Endothelial cell of umbilical vein (primary cell): ENCODE results near the gene SLC7A8. TPM values are rescaled to one million over a fixed set of nuclear protein-coding genes. Genes with fewer than 3 reads are reported as not detected.

ENCODE experiments used
- BruUV-seq: library from RNA; stranded (reverse); fragments of 400-500 nt; replicated peaks from 2 replicates; lab custom pipeline; 2021; lab: Mats Ljungman, UMichigan
- CTCF ChIA-PET: fragments of 300-600, 350-600 bp; sonication (Branson Sonifier 250); formaldehyde crosslinking; loops from one replicate; lab custom pipeline; 2021; ENCODE audit warnings: antibody characterized with exemption, inconsistent platforms; lab: Charles Lee
- POLR2A ChIA-PET: fragments of 300-600, 350-600 bp; sonication (Branson Sonifier 250); formaldehyde crosslinking; loops from one replicate; lab custom pipeline; 2021; ENCODE audit warnings: antibody characterized with exemption, inconsistent platforms; lab: Charles Lee
- DNase-seq: peaks from one replicate; pipeline ENCODE4 v3.0.0-alpha.2; 2011; ENCODE audit warnings: low read depth, low spot score
- FAIRE-seq: peaks from 2 replicates; lab custom pipeline; 2011; peaks lifted over from hg19 to GRCh38; lab: Jason Lieb, UNC
- H2AFZ ChIP-seq: 2 replicates; pipeline ENCODE4 v1.6.0; 2012; ENCODE audit warnings: low read depth, low read length, control low read depth, inconsistent platforms
- H3K27ac ChIP-seq: 2 replicates; pipeline ENCODE4 v1.5.1; 2011; ENCODE audit warnings: low read depth, mild to moderate bottlenecking, control low read depth, low read length, moderate library complexity; ENCODE audit not compliant: insufficient read depth
- H3K27me3 ChIP-seq, 2 experiments: 2 replicates each; pipeline versions ENCODE4 v1.6.0 to v1.6.1; 2011; ENCODE audit warnings: low read length in 2 of 2, mixed read lengths in 1 of 2; ENCODE audit not compliant: control insufficient read depth in 2 of 2, insufficient read depth in 2 of 2
- H3K36me3 ChIP-seq, 2 experiments: 2 replicates in 1 of 2; 3 replicates in 1 of 2; pipeline ENCODE4 v1.5.1; 2011; ENCODE audit warnings: low read length in 2 of 2, mild to moderate bottlenecking in 1 of 2, moderate library complexity in 1 of 2; ENCODE audit not compliant: control insufficient read depth in 2 of 2, insufficient read depth in 2 of 2; ENCODE audit errors: extremely low read depth in 1 of 2
- H3K4me1 ChIP-seq: 3 replicates; pipeline ENCODE4 v1.5.1; 2011; ENCODE audit warnings: mild to moderate bottlenecking, low read length; ENCODE audit not compliant: control insufficient read depth, insufficient read depth; ENCODE audit errors: extremely low read depth
- H3K4me2 ChIP-seq: 2 replicates; pipeline ENCODE4 v1.6.1; 2011; ENCODE audit warnings: low read length, control low read depth, mixed read lengths; ENCODE audit not compliant: insufficient read depth
- H3K4me3 ChIP-seq, 3 experiments: fragments of 200-600 bp in 1 of 3; sonication (generic), shearing (Covaris generic) in 1 of 3; replicated peaks in 1 of 3; 2 replicates each; pipeline ENCODE4 v1.5.1; 2011 to 2016; ENCODE audit warnings: control low read depth in 3 of 3, low read length in 3 of 3, mild to moderate bottlenecking in 2 of 3, inconsistent platforms in 1 of 3, low read depth in 1 of 3, moderate library complexity in 1 of 3; ENCODE audit not compliant: insufficient read depth in 1 of 3
- H3K79me2 ChIP-seq: 2 replicates; pipeline ENCODE4 v1.6.0; 2012; ENCODE audit warnings: low read length, inconsistent platforms; ENCODE audit not compliant: control insufficient read depth, insufficient read depth
- H3K9ac ChIP-seq: replicated peaks from 2 replicates; pipeline ENCODE3; 2011; ENCODE audit warnings: low read length, control low read depth; ENCODE audit not compliant: insufficient read depth; ENCODE audit errors: extremely low read depth
- H3K9me1 ChIP-seq: replicated peaks from 3 replicates; pipeline ENCODE4 v1.6.0; 2011; ENCODE audit warnings: mild to moderate bottlenecking, low read length; ENCODE audit not compliant: control insufficient read depth, insufficient read depth; ENCODE audit errors: extremely low read depth
- H3K9me3 ChIP-seq: replicated peaks from 2 replicates; pipeline ENCODE4 v1.5.1; 2012; ENCODE audit warnings: low read length, inconsistent platforms; ENCODE audit not compliant: control insufficient read depth, insufficient read depth
- H4K20me1 ChIP-seq: replicated peaks from 2 replicates; pipeline ENCODE3; 2011; ENCODE audit warnings: mild to moderate bottlenecking, low read length; ENCODE audit not compliant: control insufficient read depth, insufficient read depth; ENCODE audit errors: extremely low read depth
- CTCF ChIP-seq, 2 donors: IDR thresholded peaks; 1 replicate in 1 of 2; 2 replicates in 1 of 2; pipeline ENCODE4 v1.5.1; 2011; ENCODE audit warnings: low read length in 2 of 2, mild to moderate bottlenecking in 2 of 2, moderate library complexity in 2 of 2, control low read depth in 1 of 2, inconsistent platforms in 1 of 2, low read depth in 1 of 2; ENCODE audit not compliant: insufficient read depth in 1 of 2; ENCODE audit errors: extremely low read depth in 1 of 2
- EZH2 ChIP-seq: IDR thresholded peaks from 2 replicates; pipeline ENCODE4 v1.6.1; 2012; ENCODE audit warnings: borderline replicate concordance, low read depth, mild to moderate bottlenecking, moderate library complexity, low read length, inconsistent platforms; ENCODE audit not compliant: severe bottlenecking
- FOS ChIP-seq: IDR thresholded peaks from 2 replicates; pipeline ENCODE4 v1.6.1; 2011; ENCODE audit warnings: mild to moderate bottlenecking, low read length, moderate library complexity, borderline replicate concordance; ENCODE audit not compliant: insufficient read depth
- GATA2 ChIP-seq: IDR thresholded peaks from 2 replicates; pipeline ENCODE4 v1.7.0; 2011; ENCODE audit warnings: low read depth, mild to moderate bottlenecking, moderate library complexity, mixed read lengths, low read length; ENCODE audit not compliant: insufficient read length, insufficient read depth
- JUN ChIP-seq: IDR thresholded peaks from 2 replicates; pipeline ENCODE4 v1.6.1; 2011; ENCODE audit warnings: borderline replicate concordance, low read depth; ENCODE audit not compliant: insufficient read length, insufficient read depth
- MYC ChIP-seq: IDR thresholded peaks from one replicate; pipeline ENCODE4 v1.6.1; 2011; ENCODE audit warnings: mild to moderate bottlenecking, low read depth, low read length
- POLR2A ChIP-seq: IDR thresholded peaks from 2 replicates; pipeline ENCODE4 v1.6.1; 2012; ENCODE audit warnings: low read depth, mild to moderate bottlenecking, control low read depth, low read length
- POLR2AphosphoS5 ChIP-seq: IDR thresholded peaks from 2 replicates; pipeline ENCODE4 v1.6.1; 2012; ENCODE audit warnings: low read depth, mild to moderate bottlenecking, control low read depth, low read length, moderate library complexity; ENCODE audit not compliant: insufficient read depth
- dilution Hi-C: fragments of 300-500 bp; cut with MboI; formaldehyde crosslinking; loops from one replicate; pipeline ENCODE4 v1.15.0; 2019; ENCODE audit warnings: low sequenced_read_pairs; ENCODE audit not compliant: extremely low pct_ligation_motif_present
- intact Hi-C: fragments of 100-400 bp; cut with micrococcal nuclease; formaldehyde crosslinking; loops from one replicate; pipeline ENCODE4 v1.10.0; 2022
- polyA plus RNA-seq, 4 experiments: library from polyadenylated mRNA; depleted of rRNA in 3 of 4; stranded (reverse) in 3 of 4; unstranded in 1 of 4; fragments of >200 nt; gene quantifications; 2 replicates each; pipeline versions ENCODE4 v1.2.1 to v1.2.3, GENCODE V29; 2011 to 2012; ENCODE audit warnings: missing spikeins in 1 of 4
- total RNA-seq: library from RNA; stranded (reverse); gene quantifications from 2 replicates; pipeline ENCODE4 v1.2.3, GENCODE V29; 2021
- TF ChIP-seq, protein P1 (sequence below): IDR thresholded peaks from 2 replicates; pipeline ENCODE4 v1.6.1; 2011; ENCODE audit not compliant: insufficient read depth, insufficient read length

SLC7A8 gene
- total and polyA plus RNA-seq, 2 donors (not counting 3 experiments of a cell fraction or from before 2014, with no cell fraction given) = 0.76 to 1.1 TPM

GRCh38 chr14:23159532-23159931, 23.9 kb downstream of the SLC7A8 start:
- Histone ChIP-seq H3K36me3 (no peaks in the 10 kb centered on the region), H3K4me3 (no peak overlapping the region), H3K9me1 (no peaks in the 10 kb centered on the region), H3K27me3 (no peaks in the 10 kb centered on the region), H4K20me1 (no peaks in the 10 kb centered on the region), H3K4me2 (no peak overlapping the region), H3K9ac (no peak overlapping the region), H2AFZ (no peak overlapping the region), H3K9me3 (no peaks in the 10 kb centered on the region), H3K27ac (no peak overlapping the region), H3K79me2 (no peaks in the 10 kb centered on the region), H3K4me1 (peaks cover 12% of the 10 kb centered on the region)
- DNase-seq = no peak
- no TSS peak for BruUV-seq
- ChIA-PET CTCF (interaction anchor here (5.3 kb wide), 1 partner anchor 38 kb away, joined by 34 read pairs; no protein-coding TSS in a partner anchor), POLR2A (no interaction called here)
- dilution Hi-C loops = no loop called here
- intact Hi-C loops = no loop called here
- no peak for TF ChIP-seq POLR2AphosphoS5
- no peak for TF ChIP-seq FOS
- no peak for TF ChIP-seq JUN
- TF ChIP-seq EZH2 = no peak
- no peak for TF ChIP-seq POLR2A
- TF ChIP-seq CTCF (IDR thresholded peaks at IDR 0.05; ENCODE audit: extremely low read depth in 1 of 2, insufficient read depth in 1 of 2, low read depth in 1 of 2, low read length in 2 of 2) = no peak
- TF ChIP-seq, protein P1, sequence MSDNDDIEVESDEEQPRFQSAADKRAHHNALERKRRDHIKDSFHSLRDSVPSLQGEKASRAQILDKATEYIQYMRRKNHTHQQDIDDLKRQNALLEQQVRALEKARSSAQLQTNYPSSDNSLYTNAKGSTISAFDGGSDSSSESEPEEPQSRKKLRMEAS = no peak
- no peak for TF ChIP-seq GATA2
- TF ChIP-seq MYC = no peak
- no peak for FAIRE-seq
